GM23338 (cell line): Measurements from ENCODE around the gene FLOT2. TPM values are rescaled to one million over a fixed set of nuclear protein-coding genes. Genes with fewer than 3 reads are reported as not detected.

ENCODE experiments used
- ATAC-seq: fragments of 200-7000 bp; cut with Tn5 transposase; 3 replicates; pipeline ENCODE4 v1.9.1; 2020
- DNase-seq: peaks from one replicate; pipeline ENCODE4 v3.0.0-alpha.2; 2015; ENCODE audit warnings: low spot score
- H2AFZ ChIP-seq: fragments of 200-600 bp; sonication (generic); 2 replicates; pipeline ENCODE4 v1.8.0; 2016; ENCODE audit warnings: antibody characterized with exemption, mild to moderate bottlenecking, moderate library complexity
- H3F3A ChIP-seq: fragments of 200-600 bp; sonication (generic); replicated peaks from 2 replicates; pipeline ENCODE4 v1.8.0; 2017; ENCODE audit warnings: antibody characterized with exemption, mixed run types, low read depth
- H3K27ac ChIP-seq: fragments of 200-600 bp; sonication (generic); 2 replicates; pipeline ENCODE4 v1.6.1; 2016; ENCODE audit warnings: low read depth
- H3K27me3 ChIP-seq: fragments of 200-600 bp; sonication (generic); 2 replicates; pipeline ENCODE4 v1.8.0; 2016; ENCODE audit warnings: mild to moderate bottlenecking, mixed run types, moderate library complexity; ENCODE audit not compliant: insufficient read depth
- H3K36me3 ChIP-seq: fragments of 200-600 bp; sonication (generic); 2 replicates; pipeline ENCODE4 v1.8.0; 2016; ENCODE audit warnings: mild to moderate bottlenecking; ENCODE audit not compliant: insufficient read depth
- H3K4me1 ChIP-seq: fragments of 200-600 bp; sonication (generic); 2 replicates; pipeline ENCODE4 v1.8.0; 2016; ENCODE audit warnings: mild to moderate bottlenecking, moderate library complexity; ENCODE audit not compliant: insufficient read depth
- H3K4me2 ChIP-seq: fragments of 200-600 bp; sonication (generic); 2 replicates; pipeline ENCODE4 v1.7.1; 2017; ENCODE audit warnings: mixed run types
- H3K4me3 ChIP-seq: fragments of 200-600 bp; sonication (generic); 2 replicates; pipeline ENCODE4 v1.6.1; 2016; ENCODE audit warnings: mixed run types
- H3K79me2 ChIP-seq: fragments of 200-600 bp; sonication (generic); replicated peaks from 2 replicates; pipeline ENCODE4 v1.8.0; 2017; ENCODE audit warnings: mild to moderate bottlenecking; ENCODE audit not compliant: insufficient read depth
- H3K9me2 ChIP-seq: fragments of 200-600 bp; sonication (generic); 2 replicates; pipeline ENCODE4 v1.8.0; 2017; ENCODE audit not compliant: insufficient read depth
- H4K20me1 ChIP-seq: fragments of 200-600 bp; sonication (generic); replicated peaks from 2 replicates; pipeline ENCODE4 v1.8.0; 2017; ENCODE audit warnings: mild to moderate bottlenecking; ENCODE audit not compliant: insufficient read depth
- H3K27ac Mint-ChIP-seq: 2 replicates; pipeline ENCODE4 v1.8.0; 2020; ENCODE audit warnings: inconsistent platforms, mild to moderate bottlenecking, moderate library complexity, mixed read lengths
- H3K27me3 Mint-ChIP-seq: 3 replicates; pipeline ENCODE4 v1.8.0; 2022; ENCODE audit warnings: low read depth, mild to moderate bottlenecking, moderate library complexity, mixed read lengths, inconsistent platforms; ENCODE audit not compliant: insufficient read depth, poor library complexity
- H3K36me3 Mint-ChIP-seq: 3 replicates; pipeline ENCODE4 v1.8.0; 2021; ENCODE audit warnings: low read depth, mild to moderate bottlenecking, inconsistent platforms, moderate library complexity, mixed read lengths
- H3K4me1 Mint-ChIP-seq: 3 replicates; pipeline ENCODE4 v1.8.0; 2020; ENCODE audit warnings: mild to moderate bottlenecking, inconsistent platforms, mixed read lengths
- H3K4me3 Mint-ChIP-seq: 3 replicates; pipeline ENCODE4 v1.8.0; 2021; ENCODE audit warnings: moderate library complexity, mild to moderate bottlenecking, inconsistent platforms, mixed read lengths
- H3K9me3 Mint-ChIP-seq: 3 replicates; pipeline ENCODE4 v1.8.0; 2020; ENCODE audit warnings: moderate library complexity, mild to moderate bottlenecking, inconsistent platforms, mixed read lengths
- CREB1 ChIP-seq: fragments of 250-450 bp; sonication (Bioruptor Pico); IDR thresholded peaks from 2 replicates; pipeline ENCODE4 v1.5.0; 2020; ENCODE audit warnings: low read depth, mild to moderate bottlenecking, moderate library complexity
- ETS1 ChIP-seq: IDR thresholded peaks from 2 replicates; pipeline ENCODE4 v1.6.1; 2016; ENCODE audit warnings: antibody characterized with exemption
- EZH2 ChIP-seq: fragments of 200-600 bp; sonication (generic); IDR thresholded peaks from one replicate; pipeline ENCODE4 v1.8.0; 2017; ENCODE audit warnings: antibody characterized with exemption, mild to moderate bottlenecking, low read depth; ENCODE audit not compliant: unreplicated experiment
- EZH2phosphoT487 ChIP-seq: fragments of 200-600 bp; sonication (generic); IDR thresholded peaks from one replicate; pipeline ENCODE4 v1.8.1; 2018; ENCODE audit warnings: antibody characterized with exemption; ENCODE audit not compliant: unreplicated experiment
- JUNB ChIP-seq: IDR thresholded peaks from one replicate; pipeline ENCODE4 v1.6.1; 2016; ENCODE audit warnings: antibody characterized with exemption; ENCODE audit not compliant: unreplicated experiment
- NANOG ChIP-seq: IDR thresholded peaks from 2 replicates; pipeline ENCODE4 v1.6.1; 2016; ENCODE audit warnings: antibody characterized with exemption, borderline replicate concordance
- POLR2AphosphoS5 ChIP-seq: IDR thresholded peaks from 2 replicates; pipeline ENCODE4 v1.6.1; 2016; ENCODE audit warnings: antibody characterized with exemption, low read depth
- REST ChIP-seq: IDR thresholded peaks from one replicate; pipeline ENCODE4 v1.6.1; 2018; ENCODE audit warnings: antibody characterized with exemption; ENCODE audit not compliant: unreplicated experiment
- STAT1 ChIP-seq: IDR thresholded peaks from one replicate; pipeline ENCODE4 v1.6.1; 2016; ENCODE audit warnings: antibody characterized with exemption; ENCODE audit not compliant: unreplicated experiment
- ZNF114 ChIP-seq: fragments of 250-450 bp; sonication (Bioruptor Pico); IDR thresholded peaks from 2 replicates; pipeline ENCODE4 v1.5.0; 2020; ENCODE audit warnings: mild to moderate bottlenecking, moderate library complexity
- ZNF331 ChIP-seq: fragments of 250-450 bp; sonication (Bioruptor Pico); IDR thresholded peaks from 2 replicates; pipeline ENCODE4 v1.5.0; 2020; ENCODE audit warnings: low read depth, mild to moderate bottlenecking, moderate library complexity
- polyA plus RNA-seq: library from polyadenylated mRNA; unstranded; fragments of >200 nt; fragmentation: Nextera tagmentation; extraction: Ambion mirVana; gene quantifications from 2 replicates; pipeline ENCODE4 v1.2.1, GENCODE V29; 2016
- total RNA-seq: library from RNA; depleted of rRNA; stranded (reverse); fragments of >200 nt; shearing (Covaris generic); gene quantifications from 2 replicates; pipeline ENCODE4 v1.2.3, GENCODE V29; 2014
- TF ChIP-seq, protein P1 (sequence below), 2 experiments: fragments of 200-600 bp in 1 of 2; sonication (generic) in 1 of 2; conservative IDR thresholded peaks; 2 replicates each; pipeline versions ENCODE4 v1.5.1 to v1.6.1; 2016 to 2017; ENCODE audit warnings: antibody characterized with exemption in 2 of 2, low read depth in 2 of 2, mild to moderate bottlenecking in 2 of 2, moderate library complexity in 1 of 2
- TF ChIP-seq, protein P2 (sequence below): fragments of 250-450 bp; sonication (Bioruptor Pico); IDR thresholded peaks from 2 replicates; pipeline ENCODE4 v1.5.0; 2020; ENCODE audit warnings: mild to moderate bottlenecking, moderate library complexity

The FLOT2 gene
- total and polyA plus RNA-seq, 2 experiments from 2014 or later = 49.8 to 66.1 TPM

DNA sequence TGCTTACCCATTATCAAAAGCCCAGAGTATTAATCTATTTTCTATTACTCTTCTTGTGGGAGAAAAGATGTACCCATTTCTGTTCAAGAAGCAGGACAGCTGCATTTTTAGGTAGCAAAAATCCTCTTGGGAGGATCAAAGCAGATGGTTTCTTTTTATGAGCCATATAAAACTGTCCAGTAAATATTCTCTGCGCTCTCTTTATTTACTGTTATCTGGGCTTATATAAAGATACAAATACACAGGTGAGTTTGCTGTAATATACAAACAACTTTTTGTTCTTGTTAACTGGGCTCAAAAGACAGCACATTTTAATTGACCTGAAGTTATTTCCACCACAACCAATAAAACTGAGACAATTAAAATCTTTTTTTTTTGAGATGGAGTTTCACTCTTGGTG, 43.7 kb upstream of the FLOT2 start:
- Histone ChIP-seq H2AFZ (no peak overlapping the region), H3K36me3 (peaks cover 17% of the 10 kb centered on the region), H3K4me2 (no peak overlapping the region), H3K9me2 (no peaks in the 10 kb centered on the region), H3K79me2 (peaks cover 100% of the 10 kb centered on the region), H3K27ac (no peak overlapping the region), H3K4me1 (peaks cover 50% of the 10 kb centered on the region), H4K20me1 (peaks cover 84% of the 10 kb centered on the region), H3K27me3 (no peaks in the 10 kb centered on the region), H3K4me3 (no peak overlapping the region), H3F3A (peaks cover 15% of the 10 kb centered on the region; the same call in 1 of the 2 replicates)
- Mint-ChIP-seq H3K27ac (no peak overlapping the region), H3K4me1 (peaks cover 60% of the 10 kb centered on the region), H3K9me3 (no peaks in the 10 kb centered on the region), H3K27me3 (no peaks in the 10 kb centered on the region), H3K4me3 (no peak overlapping the region), H3K36me3 (peaks cover 35% of the 10 kb centered on the region)
- DNase-seq = no peak
- TF ChIP-seq CREB1 (CRISPR knock-in tag) (no peak), REST (no peak), NANOG (no peak), ETS1 (no peak), ZNF114 (no peak), JUNB (no peak), ZNF331 (CRISPR knock-in tag) (no peak), EZH2 (no peak), STAT1 (no peak), EZH2phosphoT487 (no peak), POLR2AphosphoS5 (no peak)
- TF ChIP-seq, protein P1, sequence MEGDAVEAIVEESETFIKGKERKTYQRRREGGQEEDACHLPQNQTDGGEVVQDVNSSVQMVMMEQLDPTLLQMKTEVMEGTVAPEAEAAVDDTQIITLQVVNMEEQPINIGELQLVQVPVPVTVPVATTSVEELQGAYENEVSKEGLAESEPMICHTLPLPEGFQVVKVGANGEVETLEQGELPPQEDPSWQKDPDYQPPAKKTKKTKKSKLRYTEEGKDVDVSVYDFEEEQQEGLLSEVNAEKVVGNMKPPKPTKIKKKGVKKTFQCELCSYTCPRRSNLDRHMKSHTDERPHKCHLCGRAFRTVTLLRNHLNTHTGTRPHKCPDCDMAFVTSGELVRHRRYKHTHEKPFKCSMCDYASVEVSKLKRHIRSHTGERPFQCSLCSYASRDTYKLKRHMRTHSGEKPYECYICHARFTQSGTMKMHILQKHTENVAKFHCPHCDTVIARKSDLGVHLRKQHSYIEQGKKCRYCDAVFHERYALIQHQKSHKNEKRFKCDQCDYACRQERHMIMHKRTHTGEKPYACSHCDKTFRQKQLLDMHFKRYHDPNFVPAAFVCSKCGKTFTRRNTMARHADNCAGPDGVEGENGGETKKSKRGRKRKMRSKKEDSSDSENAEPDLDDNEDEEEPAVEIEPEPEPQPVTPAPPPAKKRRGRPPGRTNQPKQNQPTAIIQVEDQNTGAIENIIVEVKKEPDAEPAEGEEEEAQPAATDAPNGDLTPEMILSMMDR (conservative IDR thresholded peaks at IDR 0.05; ENCODE audit: low read depth in 2 of 2) = no peak
- TF ChIP-seq, protein P2, sequence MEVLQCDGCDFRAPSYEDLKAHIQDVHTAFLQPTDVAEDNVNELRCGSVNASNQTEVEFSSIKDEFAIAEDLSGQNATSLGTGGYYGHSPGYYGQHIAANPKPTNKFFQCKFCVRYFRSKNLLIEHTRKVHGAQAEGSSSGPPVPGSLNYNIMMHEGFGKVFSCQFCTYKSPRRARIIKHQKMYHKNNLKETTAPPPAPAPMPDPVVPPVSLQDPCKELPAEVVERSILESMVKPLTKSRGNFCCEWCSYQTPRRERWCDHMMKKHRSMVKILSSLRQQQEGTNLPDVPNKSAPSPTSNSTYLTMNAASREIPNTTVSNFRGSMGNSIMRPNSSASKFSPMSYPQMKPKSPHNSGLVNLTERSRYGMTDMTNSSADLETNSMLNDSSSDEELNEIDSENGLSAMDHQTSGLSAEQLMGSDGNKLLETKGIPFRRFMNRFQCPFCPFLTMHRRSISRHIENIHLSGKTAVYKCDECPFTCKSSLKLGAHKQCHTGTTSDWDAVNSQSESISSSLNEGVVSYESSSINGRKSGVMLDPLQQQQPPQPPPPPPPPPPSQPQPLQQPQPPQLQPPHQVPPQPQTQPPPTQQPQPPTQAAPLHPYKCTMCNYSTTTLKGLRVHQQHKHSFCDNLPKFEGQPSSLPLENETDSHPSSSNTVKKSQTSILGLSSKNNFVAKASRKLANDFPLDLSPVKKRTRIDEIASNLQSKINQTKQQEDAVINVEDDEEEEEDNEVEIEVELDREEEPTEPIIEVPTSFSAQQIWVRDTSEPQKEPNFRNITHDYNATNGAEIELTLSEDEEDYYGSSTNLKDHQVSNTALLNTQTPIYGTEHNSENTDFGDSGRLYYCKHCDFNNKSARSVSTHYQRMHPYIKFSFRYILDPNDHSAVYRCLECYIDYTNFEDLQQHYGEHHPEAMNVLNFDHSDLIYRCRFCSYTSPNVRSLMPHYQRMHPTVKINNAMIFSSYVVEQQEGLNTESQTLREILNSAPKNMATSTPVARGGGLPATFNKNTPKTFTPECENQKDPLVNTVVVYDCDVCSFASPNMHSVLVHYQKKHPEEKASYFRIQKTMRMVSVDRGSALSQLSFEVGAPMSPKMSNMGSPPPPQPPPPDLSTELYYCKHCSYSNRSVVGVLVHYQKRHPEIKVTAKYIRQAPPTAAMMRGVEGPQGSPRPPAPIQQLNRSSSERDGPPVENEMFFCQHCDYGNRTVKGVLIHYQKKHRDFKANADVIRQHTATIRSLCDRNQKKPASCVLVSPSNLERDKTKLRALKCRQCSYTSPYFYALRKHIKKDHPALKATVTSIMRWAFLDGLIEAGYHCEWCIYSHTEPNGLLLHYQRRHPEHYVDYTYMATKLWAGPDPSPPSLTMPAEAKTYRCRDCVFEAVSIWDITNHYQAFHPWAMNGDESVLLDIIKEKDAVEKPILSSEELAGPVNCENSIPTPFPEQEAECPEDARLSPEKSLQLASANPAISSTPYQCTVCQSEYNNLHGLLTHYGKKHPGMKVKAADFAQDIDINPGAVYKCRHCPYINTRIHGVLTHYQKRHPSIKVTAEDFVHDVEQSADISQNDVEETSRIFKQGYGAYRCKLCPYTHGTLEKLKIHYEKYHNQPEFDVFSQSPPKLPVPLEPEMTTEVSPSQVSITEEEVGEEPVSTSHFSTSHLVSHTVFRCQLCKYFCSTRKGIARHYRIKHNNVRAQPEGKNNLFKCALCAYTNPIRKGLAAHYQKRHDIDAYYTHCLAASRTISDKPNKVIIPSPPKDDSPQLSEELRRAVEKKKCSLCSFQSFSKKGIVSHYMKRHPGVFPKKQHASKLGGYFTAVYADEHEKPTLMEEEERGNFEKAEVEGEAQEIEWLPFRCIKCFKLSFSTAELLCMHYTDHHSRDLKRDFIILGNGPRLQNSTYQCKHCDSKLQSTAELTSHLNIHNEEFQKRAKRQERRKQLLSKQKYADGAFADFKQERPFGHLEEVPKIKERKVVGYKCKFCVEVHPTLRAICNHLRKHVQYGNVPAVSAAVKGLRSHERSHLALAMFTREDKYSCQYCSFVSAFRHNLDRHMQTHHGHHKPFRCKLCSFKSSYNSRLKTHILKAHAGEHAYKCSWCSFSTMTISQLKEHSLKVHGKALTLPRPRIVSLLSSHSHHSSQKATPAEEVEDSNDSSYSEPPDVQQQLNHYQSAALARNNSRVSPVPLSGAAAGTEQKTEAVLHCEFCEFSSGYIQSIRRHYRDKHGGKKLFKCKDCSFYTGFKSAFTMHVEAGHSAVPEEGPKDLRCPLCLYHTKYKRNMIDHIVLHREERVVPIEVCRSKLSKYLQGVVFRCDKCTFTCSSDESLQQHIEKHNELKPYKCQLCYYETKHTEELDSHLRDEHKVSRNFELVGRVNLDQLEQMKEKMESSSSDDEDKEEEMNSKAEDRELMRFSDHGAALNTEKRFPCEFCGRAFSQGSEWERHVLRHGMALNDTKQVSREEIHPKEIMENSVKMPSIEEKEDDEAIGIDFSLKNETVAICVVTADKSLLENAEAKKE (CRISPR knock-in tag) = no peak
- no peak for ATAC-seq
